Measurements from ENCODE around the gene CXCL16.
"Not testable (repeated sequence)": the region's sequence is repeated elsewhere in the genome, so short reads cannot be mapped to it uniquely, and the experiment has no call there.

The CXCL16 gene

DNA sequence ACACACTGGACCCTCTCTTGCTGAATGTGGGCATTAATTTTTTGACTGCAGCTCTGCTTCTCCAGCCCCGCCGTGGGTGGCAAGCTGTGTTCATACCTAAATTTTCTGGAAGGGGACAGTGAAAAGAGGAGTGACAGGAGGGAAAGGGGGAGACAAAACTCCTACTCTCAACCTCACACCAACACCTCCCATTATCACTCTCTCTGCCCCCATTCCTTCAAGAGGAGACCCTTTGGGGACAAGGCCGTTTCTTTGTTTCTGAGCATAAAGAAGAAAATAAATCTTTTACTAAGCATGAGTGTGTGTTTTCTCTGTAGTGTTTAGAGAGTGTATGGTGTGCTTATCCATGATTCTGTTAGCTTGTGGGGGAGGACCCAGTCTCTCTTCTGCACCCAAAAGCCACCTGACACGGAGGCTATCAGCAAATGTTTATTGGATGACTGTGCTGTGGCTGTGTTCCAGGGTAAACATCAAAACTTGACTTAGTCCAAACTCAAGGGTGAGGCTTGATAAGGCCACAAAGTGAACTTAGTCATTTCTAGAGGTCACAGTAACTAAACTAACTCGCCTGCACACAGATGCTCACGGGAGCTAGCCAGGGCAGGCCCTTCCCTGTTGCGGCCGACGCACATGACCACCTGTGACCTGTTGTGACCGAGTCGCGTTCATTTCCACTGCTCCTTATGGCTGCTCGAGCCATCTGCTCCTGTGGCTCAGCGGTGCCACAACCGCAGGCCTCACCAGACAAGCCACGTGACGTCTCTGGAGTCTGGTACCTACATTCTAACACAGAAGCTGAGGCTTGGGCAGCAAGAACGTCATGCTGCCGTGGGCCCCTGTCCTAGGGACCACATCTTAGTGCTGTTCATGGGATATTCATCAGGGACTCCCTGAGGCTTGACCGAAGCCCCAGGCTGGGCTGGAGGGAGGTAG, 18.3 kb downstream of the CXCL16 start:
- no peak for DNase-seq (ENCODE audit: low read depth)

GRCh38 chr17:4720787-4721186, 18.9 kb downstream of the CXCL16 start:
- DNase-seq (ENCODE audit: low read depth), result no peak

- no peak for DNase-seq (ENCODE audit: low read depth)
Measured at GRCh38 chr17:4719684-4720221, 20.0 kb downstream of the CXCL16 start.

GRCh38 chr17:4719146-4719545, 20.6 kb downstream of the CXCL16 start:
- no peak for DNase-seq (ENCODE audit: low read depth)

- DNase-seq (ENCODE audit: low read depth), result no peak
Measured at GRCh38 chr17:4718276-4718675, 21.5 kb downstream of the CXCL16 start.

- no peak for DNase-seq (ENCODE audit: low read depth)
Measured at GRCh38 chr17:4717791-4718190, 21.9 kb downstream of the CXCL16 start.

GRCh38 chr17:4716081-4716480, 23.6 kb downstream of the CXCL16 start:
- DNase-seq (ENCODE audit: low read depth), result no peak

DNA sequence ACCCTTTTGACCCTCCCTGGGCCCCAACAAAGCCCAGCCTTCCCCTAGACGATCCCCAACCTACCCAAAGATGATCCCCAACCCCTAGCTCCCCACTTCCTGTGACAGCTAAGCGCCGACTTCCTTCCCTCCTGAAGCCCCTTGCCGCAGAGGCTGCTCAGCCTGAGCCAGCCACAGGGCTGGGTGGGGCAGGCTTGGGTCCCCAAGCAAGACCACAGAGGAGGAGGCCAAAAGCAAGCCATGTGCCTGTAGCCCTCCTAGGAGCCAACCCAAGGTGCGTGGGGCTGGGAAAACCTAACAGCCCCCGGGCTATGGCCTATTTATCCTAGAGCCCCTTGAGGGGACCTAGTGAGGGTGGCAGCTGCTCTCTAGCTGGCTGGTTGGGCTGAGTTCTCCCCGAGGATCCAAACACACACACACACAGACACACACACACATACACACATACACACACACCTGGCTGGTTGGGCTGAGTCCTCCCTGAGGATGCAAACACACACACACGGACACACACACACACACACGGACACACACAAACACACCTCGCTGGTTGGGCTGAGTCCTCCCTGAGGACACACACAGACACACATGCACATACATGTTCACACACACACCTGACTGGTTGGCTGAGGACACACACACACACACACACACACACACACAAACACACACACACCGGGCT, 24.5 kb downstream of the CXCL16 start:
- peak; percentile 44 for DNase-seq (ENCODE audit: low read depth)

GRCh38 chr17:4714340-4715062, 25.2 kb downstream of the CXCL16 start:
- not testable (repeated sequence) for DNase-seq (ENCODE audit: low read depth)

- DNase-seq (ENCODE audit: low read depth), result no peak
Measured at GRCh38 chr17:4712526-4712925, 27.2 kb downstream of the CXCL16 start.

DNA sequence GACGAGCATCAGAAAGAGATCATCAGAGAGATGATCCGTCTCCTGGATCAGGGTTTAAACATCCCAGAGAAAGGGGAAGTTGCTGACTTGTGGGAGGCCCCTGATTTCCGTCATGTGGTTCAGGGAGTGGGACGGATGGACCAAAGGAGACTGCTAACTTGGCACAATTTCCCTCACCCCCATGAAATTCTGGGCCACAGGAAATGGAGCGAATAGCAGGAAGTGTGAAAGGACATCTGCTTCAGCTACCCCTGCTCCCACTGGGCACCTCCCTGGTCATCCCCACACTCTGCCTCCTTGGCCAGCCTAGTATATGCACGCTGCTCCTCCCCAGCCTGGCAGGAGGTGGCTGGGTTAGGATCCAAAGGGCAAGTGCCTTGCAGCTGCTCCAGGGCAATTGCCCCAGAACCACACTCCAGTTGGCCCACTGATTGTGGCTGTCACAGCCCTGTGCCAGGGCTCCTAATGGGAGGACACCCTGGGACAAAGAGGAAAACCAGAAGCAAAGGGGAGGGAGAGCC, 28.0 kb downstream of the CXCL16 start:
- no peak for DNase-seq (ENCODE audit: low read depth)

GRCh38 chr17:4710693-4711634, 28.8 kb downstream of the CXCL16 start:
- peak; percentile 38 for DNase-seq (ENCODE audit: low read depth)

GRCh38 chr17:4709794-4710692, 29.7 kb downstream of the CXCL16 start, which contains the start of gene ARRB2:
Gene ARRB2, plus strand, starts transcription at chr17:4710632. Its CDS starts 90 bp downstream, at chr17:4710722.
- peak; percentile 99 for DNase-seq (ENCODE audit: low read depth)

DNA sequence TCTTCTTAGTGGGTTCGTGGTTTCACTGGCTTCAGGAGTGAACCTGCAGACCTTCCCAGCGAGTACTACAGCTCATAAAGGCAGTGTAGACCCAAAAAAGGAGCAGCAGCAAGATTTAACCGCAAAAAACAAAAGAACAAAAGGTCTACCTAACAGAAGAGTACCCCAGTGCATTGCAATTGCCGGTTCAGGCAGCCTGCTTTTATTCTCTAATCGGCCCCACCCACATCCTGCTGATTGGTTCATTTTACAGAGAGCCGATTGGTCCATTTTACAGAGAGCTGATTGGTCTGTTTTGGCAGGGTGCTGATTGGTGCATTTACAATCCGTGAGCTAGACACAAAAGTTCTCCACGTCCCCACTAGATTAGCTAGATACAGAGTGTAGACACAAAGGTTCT, 31.3 kb downstream of the CXCL16 start:
- no peak for DNase-seq (ENCODE audit: low read depth)

- no peak for DNase-seq (ENCODE audit: low read depth)
Measured at GRCh38 chr17:4706121-4706520, 33.6 kb downstream of the CXCL16 start.

GRCh38 chr17:4704991-4705390, 34.7 kb downstream of the CXCL16 start:
- DNase-seq (ENCODE audit: low read depth), result no peak

DNA sequence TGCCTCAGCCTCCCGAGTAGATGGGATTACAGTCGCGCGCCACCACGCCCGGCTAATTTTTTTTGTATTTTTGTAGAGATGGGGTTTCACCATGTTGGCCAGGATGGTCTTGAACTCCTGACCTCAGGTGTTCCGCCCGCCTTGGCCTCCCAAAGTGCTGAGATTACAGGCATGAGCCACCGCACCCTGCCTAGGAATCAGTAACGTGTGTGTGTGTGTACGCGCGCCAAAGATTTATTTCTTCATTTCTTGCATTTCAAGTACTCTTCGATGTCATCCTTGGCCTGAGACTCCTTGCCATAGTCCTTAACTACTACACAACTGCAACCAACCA, 35.2 kb downstream of the CXCL16 start:
- not testable (repeated sequence) for DNase-seq (ENCODE audit: low read depth)

DNA sequence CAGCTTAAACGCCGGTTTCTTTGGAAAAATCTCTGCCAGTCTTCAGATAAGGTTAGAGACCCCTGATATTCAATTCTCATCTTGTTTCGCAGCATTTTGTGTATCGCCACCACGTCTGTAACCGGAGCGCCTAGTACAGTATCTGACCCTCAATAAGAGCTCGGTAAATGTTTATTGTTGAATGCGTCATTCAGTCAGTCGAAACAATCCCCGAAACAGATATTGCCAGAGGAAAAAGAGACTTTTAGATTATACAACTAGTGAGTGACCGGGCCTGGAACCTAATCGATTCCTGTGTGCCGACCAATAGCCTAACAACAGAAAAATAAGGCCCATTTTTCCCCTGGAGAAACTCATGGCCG, 36.4 kb downstream of the CXCL16 start:
- no peak for DNase-seq (ENCODE audit: low read depth)

GRCh38 chr17:4701116-4701515, 38.6 kb downstream of the CXCL16 start:
- no peak for DNase-seq (ENCODE audit: low read depth)

Data from activated T-helper 1 cell treated with Interleukin-2 at 50 U/mL for 16 hours (primary cell).